Subcutaneous abdominal adipose tissue (tissue), 5 donors: ENCODE results near the gene B3GALT4.

Experiments
- H3K27ac ChIP-seq: one replicate; pipeline ENCODE4 v1.7.0; 2013; ENCODE audit warnings: low read depth, mild to moderate bottlenecking, inconsistent platforms, low read length, moderate library complexity
- H3K27me3 ChIP-seq, 5 donors: one replicate each; pipeline ENCODE4 v1.7.0; 2013; ENCODE audit warnings: low read length in 5 of 5, inconsistent platforms in 1 of 5; ENCODE audit not compliant: control insufficient read depth in 5 of 5, insufficient read depth in 4 of 5
- H3K36me3 ChIP-seq, 5 donors: one replicate each; pipeline ENCODE4 v1.7.0; 2013; ENCODE audit warnings: low read length in 5 of 5; ENCODE audit not compliant: control insufficient read depth in 5 of 5, insufficient read depth in 5 of 5
- H3K4me1 ChIP-seq, 5 donors: one replicate each; pipeline ENCODE4 v1.7.0; 2013; ENCODE audit warnings: low read length in 5 of 5, mild to moderate bottlenecking in 3 of 5, moderate library complexity in 1 of 5; ENCODE audit not compliant: control insufficient read depth in 5 of 5, insufficient read depth in 5 of 5
- H3K4me3 ChIP-seq, 5 donors: one replicate each; pipeline ENCODE4 v1.7.0; 2013; ENCODE audit warnings: low read length in 5 of 5, low read depth in 1 of 5
- H3K9ac ChIP-seq, 5 donors: one replicate each; pipeline ENCODE4 v1.7.0; 2013; ENCODE audit warnings: low read length in 5 of 5, mild to moderate bottlenecking in 4 of 5, moderate library complexity in 3 of 5
- H3K9me3 ChIP-seq, 5 donors: one replicate each; pipeline ENCODE4 v1.7.0; 2013; ENCODE audit warnings: low read length in 5 of 5; ENCODE audit not compliant: control insufficient read depth in 5 of 5
- donor health status: healthy.
- donor health status: healthy.
- donor health status: healthy.
- donor health status: healthy.
- donor health status: healthy.

The B3GALT4 gene

GRCh38 chr6:33276864-33277662, at the start of gene B3GALT4:
TSS of gene B3GALT4 (plus strand) at chr6:33277123. CDS start at chr6:33277420, 297 bp downstream.
- peak within 1 kb of the TSS; percentile 68 to 85 (median 77) for H3K4me3 ChIP-seq
- peak within 1 kb of the TSS; percentile 67 to 82 (median 75) for H3K9ac ChIP-seq
- no peaks in the 10 kb centered on the region for H3K9me3 ChIP-seq
- peaks cover 6 to 78% (median 58%) of the 10 kb centered on the region in 5 donors for H3K4me1 ChIP-seq
- no peaks in the 10 kb centered on the region for H3K27me3 ChIP-seq
- H3K27ac ChIP-seq, result peak within 1 kb of the TSS; percentile 71
- H3K36me3 ChIP-seq, result peaks cover 4 to 73% (median 63%) of the 10 kb centered on the region in 5 donors

GRCh38 chr6:33235221-33235634, 41.7 kb upstream of the B3GALT4 start:
- no peaks in the 10 kb centered on the region for H3K36me3 ChIP-seq
- H3K4me1 ChIP-seq, result peaks cover 0 to 6% (median 0%) of the 10 kb centered on the region in 5 donors
- H3K9ac ChIP-seq, result no peak overlapping the region
- peaks cover 0 to 22% (median 7%) of the 10 kb centered on the region in 5 donors for H3K27me3 ChIP-seq
- H3K9me3 ChIP-seq, result no peaks in the 10 kb centered on the region
- H3K27ac ChIP-seq, result no peak overlapping the region
- no peak overlapping the region for H3K4me3 ChIP-seq

- H3K4me3 ChIP-seq, result no peak overlapping the region
Observed at GRCh38 chr6:33236328-33236727, 40.6 kb upstream of the B3GALT4 start.

GRCh38 chr6:33236852-33237251, 40.1 kb upstream of the B3GALT4 start:
- no peak overlapping the region for H3K27ac ChIP-seq
- H3K4me1 ChIP-seq, result peaks cover 0 to 6% (median 0%) of the 10 kb centered on the region in 5 donors
- H3K36me3 ChIP-seq, result no peaks in the 10 kb centered on the region
- H3K9ac ChIP-seq, result no peak overlapping the region
- H3K27me3 ChIP-seq, result peaks cover 0 to 22% (median 7%) of the 10 kb centered on the region in 5 donors
- H3K9me3 ChIP-seq, result no peaks in the 10 kb centered on the region
- no peak overlapping the region for H3K4me3 ChIP-seq

More at GRCh38 chr6:33236328-33236727, 40.6 kb upstream of the B3GALT4 start:
- Histone ChIP-seq H3K27me3 (peaks cover 0 to 22% (median 8%) of the 10 kb centered on the region in 5 donors), H3K36me3 (no peaks in the 10 kb centered on the region), H3K27ac (no peak overlapping the region), H3K4me1 (peaks cover 0 to 6% (median 0%) of the 10 kb centered on the region in 5 donors), H3K9ac (no peak overlapping the region), H3K9me3 (no peaks in the 10 kb centered on the region)

- no peak overlapping the region for H3K27ac ChIP-seq
- H3K36me3 ChIP-seq, result no peaks in the 10 kb centered on the region
- peaks cover 0 to 6% (median 0%) of the 10 kb centered on the region in 5 donors for H3K4me1 ChIP-seq
- no peaks in the 10 kb centered on the region for H3K9me3 ChIP-seq
- no peak overlapping the region for H3K4me3 ChIP-seq
- peaks cover 0 to 22% (median 7%) of the 10 kb centered on the region in 5 donors for H3K27me3 ChIP-seq
- H3K9ac ChIP-seq, result no peak overlapping the region
Observed at GRCh38 chr6:33237741-33238140, 39.2 kb upstream of the B3GALT4 start.

- Histone ChIP-seq H3K4me3 (no peak overlapping the region), H3K4me1 (no peaks in the 10 kb centered on the region), H3K27ac (no peak overlapping the region), H3K27me3 (peaks cover 0 to 7% (median 0%) of the 10 kb centered on the region in 5 donors), H3K36me3 (no peaks in the 10 kb centered on the region), H3K9ac (no peak overlapping the region), H3K9me3 (no peaks in the 10 kb centered on the region)
Observed at GRCh38 chr6:33241968-33242367, 35.0 kb upstream of the B3GALT4 start.

GRCh38 chr6:33243476-33243875, 33.4 kb upstream of the B3GALT4 start:
- H3K4me3 ChIP-seq, result no peak overlapping the region
- no peaks in the 10 kb centered on the region for H3K36me3 ChIP-seq
- no peak overlapping the region for H3K9ac ChIP-seq
- no peak overlapping the region for H3K27ac ChIP-seq
- peaks cover 0 to 7% (median 6%) of the 10 kb centered on the region in 5 donors for H3K4me1 ChIP-seq
- peaks cover 0 to 7% (median 0%) of the 10 kb centered on the region in 5 donors for H3K27me3 ChIP-seq
- no peaks in the 10 kb centered on the region for H3K9me3 ChIP-seq

GRCh38 chr6:33247977-33248642, 28.8 kb upstream of the B3GALT4 start:
- Histone ChIP-seq H3K36me3 (peaks cover 2 to 23% (median 11%) of the 10 kb centered on the region in 5 donors), H3K27ac (peak overlapping the region; percentile 93), H3K4me3 (peak overlapping the region; percentile 35 to 84 (median 68)), H3K27me3 (no peaks in the 10 kb centered on the region), H3K9me3 (no peaks in the 10 kb centered on the region), H3K4me1 (peaks cover 9 to 27% (median 25%) of the 10 kb centered on the region in 5 donors), H3K9ac (peak overlapping the region in 4 of 5 donors; percentile 47 to 84 (median 79))

- Histone ChIP-seq H3K36me3 (peaks cover 2 to 24% (median 11%) of the 10 kb centered on the region in 5 donors), H3K4me3 (peak overlapping the region; percentile 35 to 84 (median 68)), H3K27ac (peak overlapping the region; percentile 93), H3K9me3 (no peaks in the 10 kb centered on the region), H3K27me3 (no peaks in the 10 kb centered on the region), H3K9ac (peak overlapping the region; percentile 47 to 84 (median 75)), H3K4me1 (peaks cover 9 to 27% (median 25%) of the 10 kb centered on the region in 5 donors)
Observed at GRCh38 chr6:33248643-33248931, 28.3 kb upstream of the B3GALT4 start.
